Activated CD8-positive, alpha-beta memory T cell treated with anti-CD3 and anti-CD28 coated beads, Interleukin-2, amount 50 U/mL, for 24 hours (primary cell): ENCODE measurements around the gene CEBPG.

Experiments
- DNase-seq: peaks from one replicate; pipeline ENCODE4 v3.0.0-alpha.2; 2020; ENCODE audit errors: extremely low read depth

The CEBPG gene

DNA sequence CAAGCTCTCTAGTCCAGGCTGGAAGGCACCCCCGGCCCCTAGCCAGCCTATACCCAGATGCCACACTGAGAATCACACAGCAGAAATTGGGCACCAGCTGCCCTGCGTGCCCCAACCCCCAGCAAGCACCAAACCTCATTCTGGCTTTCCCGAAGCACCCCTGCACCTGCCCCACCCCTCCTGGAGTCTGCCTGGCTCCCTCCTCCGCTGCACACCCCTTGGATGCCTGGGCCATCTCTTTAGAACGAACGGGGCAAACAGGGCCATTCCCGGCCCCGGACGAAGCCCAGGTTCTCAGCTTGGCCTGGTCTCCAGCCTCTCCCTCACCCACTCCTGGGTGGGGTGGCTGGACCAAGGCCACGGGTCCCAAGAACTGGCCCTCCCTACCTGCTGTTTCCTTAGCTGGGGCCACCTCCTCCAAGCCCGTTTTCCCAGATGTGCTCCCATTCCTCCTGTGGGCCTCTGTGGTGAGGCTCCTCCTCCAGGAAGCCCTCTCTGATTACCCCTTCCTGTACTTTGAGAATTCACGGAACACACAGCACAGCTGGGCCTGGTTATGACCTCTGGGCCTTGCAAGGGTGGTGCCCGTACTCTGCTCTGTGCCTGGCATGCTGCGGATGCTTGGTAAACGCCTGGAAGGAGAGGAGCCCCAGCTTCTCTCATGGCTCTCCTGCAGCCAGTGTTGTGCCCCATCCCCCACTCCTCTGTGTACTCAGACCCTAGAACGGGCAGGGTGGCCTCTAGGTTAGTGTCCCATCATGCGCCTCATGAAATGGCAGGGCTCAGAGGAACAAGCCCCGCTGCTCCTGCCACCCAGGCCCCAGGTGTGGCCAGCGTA is 21.4 kb downstream of the CEBPG start:
- no peak for DNase-seq

DNA sequence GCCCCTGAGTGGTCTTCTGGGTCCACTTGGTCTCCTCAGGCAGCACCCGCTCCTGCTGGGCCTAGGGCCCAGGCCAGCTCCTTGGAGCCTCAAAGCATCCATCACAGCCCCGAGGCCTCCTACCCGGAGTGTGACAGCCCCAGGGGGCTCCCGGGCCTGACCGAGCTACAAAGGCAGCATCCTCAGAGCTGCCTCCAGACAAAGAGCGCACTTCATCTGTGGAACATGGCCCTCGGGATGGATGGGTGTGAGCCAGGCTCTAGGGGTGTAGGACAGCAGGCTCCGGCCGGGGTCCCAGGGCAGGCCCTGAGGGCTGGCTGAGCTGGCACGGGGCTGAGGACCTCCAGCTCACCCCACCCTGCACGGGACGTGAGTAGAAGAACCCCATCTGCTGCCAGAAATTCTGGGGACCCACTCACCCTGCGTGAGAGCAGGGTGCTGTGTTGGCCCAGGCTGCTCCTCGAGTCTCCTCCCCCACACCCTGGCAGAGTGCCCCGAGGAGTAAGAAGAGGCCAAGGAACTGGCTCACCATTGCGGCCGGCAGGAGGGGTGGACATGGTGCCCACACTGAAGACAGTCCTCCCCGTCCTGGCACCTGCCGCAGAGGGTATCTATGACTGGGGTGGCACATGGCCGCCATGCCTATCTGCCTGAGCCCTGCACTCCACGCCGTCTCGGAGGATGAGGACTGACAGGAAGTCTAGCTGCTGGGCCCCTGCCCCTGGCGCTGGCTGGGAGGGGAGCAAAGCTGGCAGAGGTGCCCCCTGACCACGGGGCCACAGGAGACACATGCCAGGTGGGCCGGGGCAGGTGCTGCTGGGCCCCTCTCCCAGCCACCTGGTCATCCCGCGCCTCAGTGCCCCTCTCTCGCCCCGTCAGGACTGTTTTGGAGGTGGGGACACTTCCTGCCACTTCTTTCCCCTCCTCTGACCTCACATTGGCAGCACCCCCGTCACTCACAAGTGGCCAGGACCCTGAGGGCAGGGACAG is 22.3 kb downstream of the CEBPG start:
- DNase-seq = no peak

DNA sequence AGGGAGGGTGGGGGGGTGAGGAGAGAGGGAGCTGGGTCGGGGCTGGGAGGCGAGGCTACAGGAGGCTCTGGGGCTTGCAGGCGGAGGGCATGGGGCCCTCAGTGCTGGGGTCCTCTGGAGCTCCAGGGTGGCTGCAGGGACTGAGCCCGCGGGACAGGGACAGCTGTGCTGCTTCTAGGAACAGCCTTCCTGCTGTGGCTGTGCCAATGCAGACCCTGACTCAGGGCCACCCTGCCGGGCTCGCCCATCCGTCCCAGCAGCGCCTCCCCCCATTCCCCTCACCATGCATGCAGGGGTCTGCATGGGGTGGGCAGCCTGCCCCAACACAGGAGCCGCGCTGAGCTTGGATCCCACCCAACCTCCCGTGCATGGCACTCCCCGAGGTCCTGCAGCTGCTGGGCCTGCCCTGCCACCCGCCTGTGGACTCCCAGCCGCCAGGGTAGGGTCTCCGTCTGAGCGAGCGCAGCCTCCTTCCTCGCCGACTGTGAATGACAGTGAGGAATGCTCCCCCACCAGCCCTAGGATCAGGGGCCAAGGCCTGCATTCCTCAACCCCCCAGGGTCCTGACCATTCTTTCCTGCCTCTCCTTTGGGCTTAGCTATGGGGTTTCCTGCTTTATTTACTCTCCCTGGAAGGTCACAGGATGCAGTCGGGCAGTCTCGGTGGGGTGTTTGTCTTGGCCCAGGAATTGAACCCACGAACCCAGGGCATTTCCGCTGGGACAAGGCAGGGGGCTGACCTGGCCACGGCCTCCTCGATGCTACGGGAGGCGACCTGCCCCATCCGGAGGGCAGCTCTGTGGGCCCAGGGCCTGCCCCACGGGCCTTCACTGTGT is 23.4 kb downstream of the CEBPG start:
- no peak for DNase-seq

- DNase-seq = no peak
These were observed 24.2 kb downstream of the CEBPG start for GRCh38 chr19:33397536-33398360.

DNA sequence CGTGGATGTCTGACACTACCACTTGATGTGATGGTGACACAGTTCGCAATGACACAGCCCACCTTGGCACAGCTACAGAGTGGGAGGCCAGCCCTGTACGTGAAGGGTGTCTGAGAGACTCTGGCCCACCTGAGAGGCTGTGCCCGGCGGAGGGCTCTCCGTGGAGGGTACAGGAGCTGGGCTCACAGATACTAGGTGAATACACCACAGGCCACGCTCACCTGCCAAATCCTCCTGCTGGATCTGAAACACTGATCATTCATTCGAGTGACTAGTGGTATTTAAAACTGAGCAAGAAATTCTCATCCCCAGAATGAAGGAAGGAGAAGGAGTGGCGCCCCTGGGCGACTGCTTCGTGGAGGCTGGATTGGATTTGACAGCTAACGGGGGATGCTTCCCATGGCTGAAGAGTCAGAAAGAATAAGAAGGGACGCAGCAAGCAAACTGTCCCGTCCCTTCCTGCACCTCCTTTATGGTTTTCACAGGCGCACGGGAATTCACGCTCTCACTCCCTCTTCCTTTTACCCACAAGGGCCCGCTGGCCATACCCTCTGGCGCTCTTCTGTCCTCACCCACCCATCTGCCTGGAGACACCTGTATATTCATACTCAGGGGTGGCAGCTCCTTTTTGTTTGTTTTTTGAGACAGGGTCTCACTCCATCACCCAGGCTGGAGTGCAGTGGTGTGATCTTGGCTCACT is 25.0 kb downstream of the CEBPG start:
- DNase-seq = no peak

DNA sequence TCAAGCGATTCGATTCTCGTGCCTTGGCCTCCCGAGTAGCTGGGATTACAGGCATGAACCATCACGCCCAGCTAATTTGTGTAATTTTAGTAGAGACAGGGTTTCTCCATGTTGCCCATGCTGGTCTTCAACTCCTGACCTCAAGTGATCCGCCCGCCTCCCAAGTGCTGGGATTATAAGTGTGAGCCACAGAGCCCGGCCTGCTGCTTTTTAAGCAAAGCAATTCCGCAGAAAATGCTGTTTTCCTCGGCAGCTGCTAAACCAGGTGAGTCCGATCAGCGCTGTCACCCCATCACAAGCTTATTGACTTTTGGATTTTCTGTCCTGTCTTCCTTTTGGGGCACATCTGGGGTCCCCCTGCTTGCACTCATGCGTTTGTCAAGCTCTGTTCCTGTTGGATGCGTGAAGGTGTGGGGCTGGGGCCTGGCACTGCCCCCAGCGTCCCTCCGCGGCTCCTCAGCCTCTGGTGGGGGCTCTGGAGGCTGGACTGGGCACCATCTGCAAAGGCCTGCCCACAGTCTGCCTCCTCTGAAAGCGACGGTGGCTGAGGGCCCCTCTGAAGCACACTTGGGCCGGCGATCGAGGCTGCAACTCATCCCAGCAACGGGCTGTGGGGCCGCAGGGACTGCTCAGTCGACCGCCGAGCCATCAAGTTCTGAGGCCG is 25.7 kb downstream of the CEBPG start:
- DNase-seq = no peak

DNA sequence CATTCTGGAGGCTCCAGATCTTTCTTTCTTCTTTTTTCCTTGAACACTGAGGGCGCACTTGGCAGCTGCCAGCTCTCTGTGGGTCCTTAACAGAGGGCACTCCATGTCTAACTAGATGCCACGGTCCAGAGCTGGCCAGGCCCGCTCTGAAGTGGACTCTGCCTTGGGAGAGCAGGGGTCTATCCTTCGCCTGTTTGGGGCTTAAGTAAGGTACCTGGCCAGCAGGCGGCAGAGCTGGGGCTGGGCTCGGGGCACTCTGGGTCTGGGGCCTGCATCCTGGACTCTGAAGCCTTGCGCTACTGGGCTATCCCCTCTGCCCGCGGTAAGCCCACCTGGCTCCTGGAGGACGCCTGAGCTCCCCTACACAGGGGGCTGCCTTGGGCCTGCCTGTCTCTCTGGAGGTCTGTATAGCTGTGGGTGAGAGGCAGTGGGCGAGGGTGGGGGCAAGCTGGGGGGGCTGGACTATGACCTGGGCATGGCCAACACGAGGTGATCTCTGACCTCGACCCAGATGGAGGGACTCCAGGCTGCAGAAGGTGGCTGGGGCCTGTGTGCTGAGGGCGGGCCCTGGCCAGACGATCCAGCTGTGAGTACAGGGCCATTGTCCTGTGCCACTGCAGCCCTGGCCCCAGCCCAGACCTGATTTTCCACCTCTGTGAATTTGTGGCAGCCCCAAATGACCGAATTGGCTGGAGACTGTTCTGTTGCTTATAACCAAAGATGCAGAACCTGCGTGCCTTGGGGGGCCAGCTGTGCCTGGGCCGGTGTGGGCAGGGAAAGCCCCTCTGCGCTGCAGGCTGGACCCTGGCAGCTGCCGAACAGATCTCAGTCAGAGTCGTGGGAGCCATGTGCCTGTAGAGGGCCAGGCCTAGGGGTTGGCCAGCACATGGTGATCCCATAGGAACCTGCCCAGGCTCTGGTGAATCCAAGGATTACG is 26.5 kb downstream of the CEBPG start:
- DNase-seq = no peak

DNA sequence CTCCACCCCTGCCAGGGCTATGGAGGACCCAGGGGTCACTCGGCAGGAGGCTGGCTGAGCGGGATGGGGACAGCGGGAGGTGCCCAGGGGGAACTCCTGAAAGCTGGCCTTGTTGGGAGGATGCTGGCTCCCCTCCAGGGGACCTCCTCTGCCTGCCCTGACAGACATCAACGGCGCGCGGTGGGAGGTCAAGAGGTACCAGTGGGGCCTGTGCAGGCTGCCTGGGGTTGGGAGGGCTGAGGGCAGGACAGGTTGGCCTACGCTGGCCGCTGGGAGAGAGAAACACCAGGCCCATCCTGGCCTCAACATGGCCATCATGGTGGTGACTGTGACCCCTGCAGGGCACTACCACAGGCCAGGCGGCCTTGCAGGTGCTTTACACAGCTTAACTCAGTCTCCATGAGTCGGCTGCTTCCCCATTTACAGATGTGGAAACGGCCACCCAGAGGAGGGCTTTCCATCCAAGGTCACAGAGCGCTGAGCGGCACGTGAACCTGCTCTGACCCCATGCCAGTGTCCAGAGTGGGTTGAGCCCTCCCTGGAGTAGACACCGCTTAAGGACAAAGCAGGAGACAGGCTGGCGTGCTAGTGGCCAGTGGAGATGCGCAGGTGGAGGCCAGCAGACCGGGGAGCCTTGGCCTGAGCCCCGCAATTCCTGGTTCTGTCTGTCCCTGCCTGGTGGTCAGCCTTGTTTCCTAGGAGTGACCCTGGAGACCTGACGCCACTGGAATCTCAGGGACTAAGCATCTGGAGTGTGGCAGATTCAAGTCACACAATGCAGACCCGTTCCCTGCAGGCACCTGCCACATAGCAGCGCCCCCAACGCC is 27.6 kb downstream of the CEBPG start:
- no peak for DNase-seq

DNA sequence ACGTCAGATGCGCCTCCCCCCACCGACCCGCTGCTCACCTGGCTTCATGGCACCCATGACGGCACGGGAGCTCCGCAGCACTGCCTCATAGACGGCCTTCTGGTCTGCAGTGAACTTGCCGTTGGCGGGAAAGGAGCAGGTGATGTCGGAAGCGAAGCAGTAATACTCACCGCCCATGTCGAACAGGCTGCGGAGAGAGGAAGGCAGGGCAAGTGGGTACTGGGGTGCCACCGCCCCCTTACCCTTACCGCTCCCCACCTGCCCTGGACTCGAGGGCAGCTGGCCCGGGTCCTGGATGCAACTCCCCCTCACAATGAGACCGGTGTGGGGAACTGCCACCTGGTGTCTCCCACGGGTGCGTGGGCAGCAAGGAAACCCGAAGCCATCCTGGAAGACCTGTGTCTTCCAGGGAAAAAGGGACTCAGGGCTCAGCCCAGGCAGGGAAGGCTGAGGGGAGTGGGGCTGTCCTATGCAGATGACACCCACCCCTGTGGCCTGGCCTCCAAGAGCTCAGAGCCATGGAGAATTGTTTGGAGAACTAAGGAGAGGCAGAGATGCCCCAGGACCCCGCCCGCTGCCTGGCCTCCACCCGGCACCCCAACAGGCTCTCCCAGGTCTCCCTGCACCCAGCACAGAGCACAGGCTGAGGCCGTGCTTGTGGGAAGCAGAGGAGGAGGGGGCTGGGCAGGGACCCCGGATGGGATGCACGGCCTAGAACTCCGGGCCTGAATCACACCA is 28.3 kb downstream of the CEBPG start:
- no peak for DNase-seq

DNA sequence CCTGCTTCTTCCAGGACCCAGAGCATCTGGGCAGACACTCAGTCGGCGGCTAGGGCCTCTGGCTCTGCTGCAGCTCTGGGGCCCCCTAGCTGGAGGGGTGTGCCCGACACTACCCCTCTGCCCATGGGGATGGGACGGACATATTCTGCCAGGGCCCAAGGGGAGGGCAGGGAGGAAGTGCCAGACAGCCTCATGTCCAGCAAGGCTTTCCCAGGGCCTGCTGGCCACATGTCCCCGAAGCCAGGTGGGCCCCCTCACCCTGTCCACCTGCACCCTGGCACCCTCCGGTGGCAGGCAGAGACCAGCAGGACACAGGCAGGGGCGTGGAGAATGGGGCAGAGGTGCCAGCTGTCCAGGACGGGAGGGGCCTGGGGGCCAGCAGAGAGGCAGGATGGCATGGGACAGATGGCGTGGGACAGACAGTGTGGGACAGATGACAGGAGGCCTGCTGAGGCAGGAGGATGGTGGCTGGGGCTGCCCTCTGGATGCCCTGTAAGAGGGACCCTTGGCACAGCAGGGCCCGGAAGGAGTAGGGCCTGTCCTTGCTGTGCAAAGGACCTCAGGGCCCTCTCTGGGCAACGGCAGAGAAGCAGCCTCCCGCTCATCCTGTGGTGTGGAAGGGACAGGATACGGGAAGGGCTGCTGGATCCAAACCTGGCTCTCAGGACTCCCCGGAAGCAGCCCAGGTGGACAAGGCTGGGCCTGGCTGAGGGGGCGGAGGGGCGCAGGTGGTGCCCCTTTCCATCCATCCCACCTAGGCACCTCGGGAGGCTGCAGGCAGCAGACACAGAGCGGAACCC is 29.1 kb downstream of the CEBPG start:
- no peak for DNase-seq

DNA sequence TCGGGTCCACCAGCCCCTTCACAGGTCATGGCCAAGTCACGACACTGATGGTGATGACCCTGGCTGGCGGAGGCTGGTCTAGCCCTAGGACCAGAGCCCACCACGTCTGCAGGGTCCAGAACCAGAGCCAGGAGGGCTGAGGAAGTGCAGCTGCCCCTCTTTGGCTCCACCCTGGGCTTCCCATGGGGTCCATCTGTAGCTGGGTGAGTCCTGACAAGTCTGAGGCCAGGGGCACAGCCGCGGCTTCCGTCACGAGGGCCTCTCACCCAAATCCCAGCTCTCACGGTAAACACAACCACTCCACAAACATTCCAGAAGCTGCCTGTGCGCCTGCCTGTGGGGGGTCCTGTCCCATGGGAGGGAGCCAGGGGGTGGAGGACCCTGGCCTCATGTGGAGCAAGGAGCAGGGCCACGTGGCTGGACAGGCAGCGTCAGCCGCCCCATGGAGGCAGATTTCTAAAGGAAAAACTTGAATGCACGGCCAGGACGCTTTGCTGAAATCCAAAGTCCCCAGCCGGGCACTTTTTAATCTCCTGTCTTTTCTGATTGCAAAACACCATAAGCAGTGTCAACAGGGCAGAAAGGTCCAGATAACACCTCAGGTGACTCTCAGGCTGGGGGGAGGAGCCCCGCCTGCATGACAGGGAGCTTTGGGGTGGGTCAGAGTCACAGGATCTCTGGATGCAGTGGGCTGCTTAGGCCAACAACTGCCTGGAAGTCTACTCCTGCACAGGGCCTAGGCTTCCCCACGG is 29.9 kb downstream of the CEBPG start:
- no peak for DNase-seq

- DNase-seq = no peak
These were observed 30.4 kb downstream of the CEBPG start for GRCh38 chr19:33403973-33404304.

DNA sequence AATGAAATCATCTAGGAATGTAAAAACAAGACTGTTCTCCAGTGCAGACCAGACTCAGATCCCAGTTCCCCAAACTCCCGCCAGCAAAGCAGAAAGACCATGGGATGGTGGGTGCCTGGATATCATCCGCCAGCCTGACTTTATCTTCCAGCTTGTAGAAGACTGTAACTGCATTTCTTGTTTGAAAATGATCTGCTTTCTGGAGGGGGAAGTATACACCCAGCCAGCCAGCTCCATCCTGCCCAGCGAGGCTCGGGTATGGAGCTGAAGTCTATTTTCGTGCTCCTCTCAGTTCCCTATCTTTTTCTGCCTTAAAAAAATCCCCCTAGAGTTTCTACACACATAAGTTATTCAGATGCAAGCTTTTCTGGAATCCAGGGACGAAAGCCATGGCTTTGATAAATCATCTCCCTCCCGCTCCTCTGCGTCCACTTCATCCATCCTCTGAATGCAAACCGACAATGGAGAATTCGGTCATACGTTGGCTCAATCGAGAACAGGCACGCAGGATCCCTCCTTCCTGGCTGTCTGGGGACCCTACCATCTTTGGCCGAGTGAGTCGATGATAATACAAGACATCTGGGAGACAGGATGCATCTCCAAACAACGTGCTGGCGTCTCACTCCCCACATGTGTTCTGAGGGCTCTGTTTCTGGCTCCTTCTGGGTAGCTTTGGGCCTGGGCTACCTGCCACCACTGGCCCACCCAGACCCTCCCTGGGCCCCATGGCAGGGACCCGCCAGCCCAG is 31.2 kb downstream of the CEBPG start:
- DNase-seq = no peak

DNA sequence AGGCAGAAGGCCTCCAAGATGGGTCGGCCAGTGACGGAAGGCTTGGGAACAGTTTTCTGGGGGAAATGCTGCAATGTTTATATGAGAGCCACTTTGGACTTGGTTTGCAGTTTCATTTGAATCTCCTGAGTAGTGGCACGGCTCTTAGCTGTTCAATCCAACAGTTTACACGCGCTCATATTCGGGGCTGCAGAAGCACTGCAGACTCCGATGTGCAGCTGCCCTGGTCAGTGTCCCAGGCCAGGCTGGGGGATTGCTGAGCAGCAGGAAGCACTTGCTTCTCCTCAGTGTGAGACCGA is 31.7 kb downstream of the CEBPG start:
- no peak for DNase-seq
